ENCODE results near the gene E2F4.

- TF ChIP-seq CTCF (optimal IDR thresholded peaks at IDR 0.05 in 1 of 3, IDR thresholded peaks at IDR 0.05 in 1 of 3, conservative IDR thresholded peaks at IDR 0.05 in 1 of 3; ENCODE audit: extremely low read depth in 1 of 3, insufficient read depth in 2 of 3, low read length in 3 of 3) (no peak), EZH2 (IDR thresholded peaks at IDR 0.05; ENCODE audit: low read length) (no peak)
These were observed 37.2 kb upstream of the E2F4 start for GRCh38 chr16:67154578-67155294.
